Esophagus squamous epithelium (tissue), 4 donors: Measurements from ENCODE around the gene ANP32A.

Experiments
- CTCF ChIP-seq, 6 experiments: fragments of 450-650 bp in 4 of 6; fragments of 200-600 bp in 2 of 6; sonication (generic) in 2 of 6; IDR thresholded peaks; one replicate each; pipeline ENCODE4 v1.5.1; 2016 to 2019; ENCODE audit warnings: antibody characterized with exemption in 6 of 6, mild to moderate bottlenecking in 4 of 6, moderate library complexity in 4 of 6
- POLR2A ChIP-seq, 4 donors: fragments of 450-650 bp; IDR thresholded peaks; one replicate each; pipeline ENCODE4 v1.6.1; 2017; ENCODE audit warnings: antibody characterized with exemption in 4 of 4, mild to moderate bottlenecking in 4 of 4, moderate library complexity in 3 of 4

DNA sequence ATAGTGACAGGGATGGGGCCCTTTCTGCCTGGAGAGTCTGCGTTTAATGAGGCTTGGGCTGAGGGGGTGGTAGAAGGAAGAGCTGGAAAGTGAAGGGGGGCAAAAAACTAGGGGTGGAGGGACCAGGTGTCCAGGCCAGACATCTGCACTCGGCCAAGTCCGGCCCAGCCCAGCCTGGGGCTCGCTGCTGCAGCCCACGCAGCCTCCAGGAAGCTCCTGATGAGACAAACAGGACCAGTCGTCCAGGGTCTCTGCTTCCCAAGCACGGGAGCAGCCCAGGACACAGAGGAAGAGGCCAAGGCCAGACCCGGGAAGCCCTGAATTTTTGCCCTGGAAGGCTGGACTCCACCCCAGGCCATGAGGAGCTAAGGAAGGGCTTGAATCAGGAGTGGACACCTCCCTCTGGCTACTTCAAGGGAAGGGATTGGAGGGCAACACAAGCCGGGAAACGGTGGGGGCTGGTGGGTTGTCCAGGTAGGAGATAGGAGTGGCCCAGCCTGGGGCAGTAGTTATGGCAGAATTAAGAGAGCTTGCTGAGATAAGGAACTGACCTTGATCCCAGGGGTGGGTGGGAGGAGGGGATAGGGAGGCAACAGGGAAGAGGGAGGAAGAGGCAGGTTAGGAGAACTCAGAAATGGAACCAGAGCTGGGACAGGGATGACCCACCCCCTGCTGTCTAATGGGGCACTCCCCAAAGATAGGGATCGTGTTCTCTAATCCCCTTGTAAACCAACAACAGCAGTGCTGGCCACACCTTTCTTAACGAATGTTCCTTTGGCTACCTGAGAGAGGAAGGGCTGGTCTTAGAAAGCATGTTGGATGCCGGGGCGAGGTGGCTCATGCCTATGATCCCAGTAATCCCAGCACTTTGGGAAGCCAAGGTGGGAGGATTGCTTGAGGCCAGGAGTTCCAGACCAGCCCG is 89.5 kb downstream of the ANP32A start:
- TF ChIP-seq CTCF (IDR thresholded peaks at IDR 0.05): no peak
- no peak for TF ChIP-seq POLR2A (IDR thresholded peaks at IDR 0.05)
